Mucosa of rectum (tissue), 2 donors: ENCODE results near the gene BABAM2.
A peak's percentile ranks its signal among the peaks of the same experiment; 100 is the strongest.

ENCODE experiments used
- H3K27ac ChIP-seq, 2 donors: one replicate each; pipeline ENCODE4 v1.7.0; 2013; ENCODE audit warnings: inconsistent platforms in 2 of 2, low read depth in 2 of 2, low read length in 2 of 2
- H3K27me3 ChIP-seq, 2 donors: one replicate each; pipeline ENCODE4 v1.7.0; 2013; ENCODE audit warnings: low read length in 2 of 2; ENCODE audit not compliant: control insufficient read depth in 2 of 2, insufficient read depth in 2 of 2
- H3K36me3 ChIP-seq, 2 donors: one replicate each; pipeline ENCODE4 v1.7.0; 2013; ENCODE audit warnings: low read length in 2 of 2; ENCODE audit not compliant: control insufficient read depth in 2 of 2, insufficient read depth in 2 of 2
- H3K4me1 ChIP-seq, 2 donors: one replicate each; pipeline ENCODE4 v1.7.0; 2013; ENCODE audit warnings: low read length in 2 of 2, mild to moderate bottlenecking in 1 of 2; ENCODE audit not compliant: control insufficient read depth in 2 of 2, insufficient read depth in 2 of 2
- H3K4me3 ChIP-seq, 2 donors: one replicate each; pipeline ENCODE4 v1.7.0; 2013; ENCODE audit warnings: low read length in 2 of 2
- H3K9ac ChIP-seq, 2 donors: one replicate each; pipeline ENCODE4 v1.7.0; 2013; ENCODE audit warnings: low read length in 2 of 2, low read depth in 1 of 2, mild to moderate bottlenecking in 1 of 2
- H3K9me3 ChIP-seq, 2 donors: one replicate each; pipeline ENCODE4 v1.7.0; 2013; ENCODE audit warnings: low read length in 2 of 2; ENCODE audit not compliant: control insufficient read depth in 2 of 2
- donor health status: healthy.
- donor health status: Normal muscosa, but diverticular disease.

The BABAM2 gene

DNA sequence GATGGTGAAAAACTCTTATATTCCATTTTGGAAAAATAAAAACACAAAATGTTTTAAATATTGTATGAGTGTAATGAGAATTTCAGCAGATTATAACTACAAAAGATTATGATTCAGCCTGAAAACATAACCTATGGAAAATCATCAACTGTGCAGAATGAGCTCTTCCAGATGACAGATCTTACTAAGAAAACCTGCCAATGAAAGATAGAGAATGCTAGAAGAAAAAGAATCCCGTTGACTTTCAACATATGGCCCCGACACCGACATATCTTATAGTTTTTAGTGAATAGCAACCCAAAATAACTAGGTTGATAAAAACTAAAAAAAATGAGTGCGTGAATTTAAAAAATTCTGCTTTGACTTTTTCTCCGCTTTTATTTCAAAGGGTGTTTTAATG lies 178.0 kb downstream of the BABAM2 start:
- no peaks in the 10 kb centered on the region for H3K36me3 ChIP-seq

GRCh38 chr2:28071221-28071620 lies 180.7 kb downstream of the BABAM2 start:
- Histone ChIP-seq H3K4me3 (no peak overlapping the region), H3K9ac (no peak overlapping the region), H3K27me3 (no peaks in the 10 kb centered on the region), H3K36me3 (no peaks in the 10 kb centered on the region), H3K9me3 (no peaks in the 10 kb centered on the region), H3K4me1 (peaks cover 0 to 9% of the 10 kb centered on the region in 2 donors), H3K27ac (no peak overlapping the region)

More for the DNA sequence above, 178.0 kb downstream of the BABAM2 start:
- Histone ChIP-seq H3K27ac (no peak overlapping the region), H3K4me3 (no peak overlapping the region), H3K9me3 (no peaks in the 10 kb centered on the region), H3K27me3 (no peaks in the 10 kb centered on the region), H3K4me1 (peaks cover 0 to 9% of the 10 kb centered on the region in 2 donors), H3K9ac (no peak overlapping the region)

DNA sequence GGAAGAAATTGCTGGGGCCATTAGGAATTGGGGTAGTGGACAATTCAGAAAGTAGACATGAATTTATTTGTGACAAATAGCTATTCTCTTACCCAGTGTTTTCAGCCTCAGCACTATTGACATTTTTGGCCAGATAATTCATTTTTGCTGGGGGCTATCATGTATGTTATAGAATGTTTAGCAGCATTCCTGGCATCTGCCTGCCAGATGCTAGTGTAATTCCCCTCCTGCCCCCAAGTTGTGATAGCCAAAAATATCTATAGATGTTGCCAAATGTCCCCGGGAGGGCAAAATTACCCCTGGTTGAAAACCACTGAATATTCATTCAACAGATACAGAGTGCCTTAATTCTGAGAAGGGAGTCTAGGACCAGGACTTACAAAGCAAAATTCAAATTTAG lies 183.6 kb downstream of the BABAM2 start:
- Histone ChIP-seq H3K27ac (no peak overlapping the region), H3K9me3 (no peaks in the 10 kb centered on the region), H3K9ac (no peak overlapping the region), H3K27me3 (no peaks in the 10 kb centered on the region), H3K4me1 (no peaks in the 10 kb centered on the region), H3K36me3 (no peaks in the 10 kb centered on the region), H3K4me3 (no peak overlapping the region)

GRCh38 chr2:28080911-28081310 lies 190.4 kb downstream of the BABAM2 start:
- Histone ChIP-seq H3K27ac (peak overlapping the region; percentile 39 to 50), H3K4me3 (no peak overlapping the region), H3K9me3 (no peaks in the 10 kb centered on the region), H3K36me3 (no peaks in the 10 kb centered on the region), H3K27me3 (no peaks in the 10 kb centered on the region), H3K9ac (no peak overlapping the region), H3K4me1 (peaks cover 0 to 4% of the 10 kb centered on the region in 2 donors)

- Histone ChIP-seq H3K4me3 (no peak overlapping the region), H3K27me3 (no peaks in the 10 kb centered on the region), H3K9ac (no peak overlapping the region), H3K27ac (no peak overlapping the region), H3K4me1 (peaks cover 0 to 4% of the 10 kb centered on the region in 2 donors), H3K9me3 (no peaks in the 10 kb centered on the region), H3K36me3 (no peaks in the 10 kb centered on the region)
These were observed 191.6 kb downstream of the BABAM2 start for GRCh38 chr2:28082131-28082530.

- Histone ChIP-seq H3K36me3 (no peaks in the 10 kb centered on the region), H3K27me3 (no peaks in the 10 kb centered on the region), H3K4me1 (peaks cover 0 to 4% of the 10 kb centered on the region in 2 donors), H3K9me3 (no peaks in the 10 kb centered on the region), H3K9ac (no peak overlapping the region), H3K27ac (no peak overlapping the region), H3K4me3 (no peak overlapping the region)
These were observed 192.9 kb downstream of the BABAM2 start for GRCh38 chr2:28083476-28083875.

DNA sequence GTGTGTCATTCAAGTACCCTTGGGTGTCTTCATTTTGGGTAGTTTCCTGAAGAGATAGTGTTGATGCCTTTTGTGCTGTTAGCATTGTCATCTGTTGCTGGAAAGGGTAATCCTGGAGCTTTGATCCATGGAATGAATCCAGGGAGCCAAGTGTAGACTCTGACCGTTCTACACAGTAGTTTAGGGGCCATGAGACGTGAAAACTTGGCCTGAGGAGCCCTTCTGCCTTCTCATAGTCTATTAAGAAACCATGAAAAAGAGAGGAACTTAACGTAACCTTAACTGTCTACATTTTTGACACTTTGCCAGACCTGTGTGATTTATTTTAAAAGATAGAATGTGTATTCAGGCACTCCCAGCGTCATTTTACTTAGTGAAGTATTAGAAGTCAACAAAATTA lies 194.0 kb downstream of the BABAM2 start:
- no peak overlapping the region for H3K27ac ChIP-seq

GRCh38 chr2:28085201-28085600 lies 194.7 kb downstream of the BABAM2 start:
- Histone ChIP-seq H3K27me3 (no peaks in the 10 kb centered on the region), H3K4me3 (no peak overlapping the region), H3K27ac (no peak overlapping the region), H3K36me3 (no peaks in the 10 kb centered on the region), H3K9me3 (no peaks in the 10 kb centered on the region), H3K4me1 (peaks cover 0 to 4% of the 10 kb centered on the region in 2 donors), H3K9ac (no peak overlapping the region)

More for the DNA sequence above, 194.0 kb downstream of the BABAM2 start:
- no peak overlapping the region for H3K9ac ChIP-seq
- H3K9me3 ChIP-seq: no peaks in the 10 kb centered on the region
- H3K4me1 ChIP-seq: peaks cover 0 to 4% of the 10 kb centered on the region in 2 donors
- H3K4me3 ChIP-seq: no peak overlapping the region
- no peaks in the 10 kb centered on the region for H3K27me3 ChIP-seq
- no peaks in the 10 kb centered on the region for H3K36me3 ChIP-seq

DNA sequence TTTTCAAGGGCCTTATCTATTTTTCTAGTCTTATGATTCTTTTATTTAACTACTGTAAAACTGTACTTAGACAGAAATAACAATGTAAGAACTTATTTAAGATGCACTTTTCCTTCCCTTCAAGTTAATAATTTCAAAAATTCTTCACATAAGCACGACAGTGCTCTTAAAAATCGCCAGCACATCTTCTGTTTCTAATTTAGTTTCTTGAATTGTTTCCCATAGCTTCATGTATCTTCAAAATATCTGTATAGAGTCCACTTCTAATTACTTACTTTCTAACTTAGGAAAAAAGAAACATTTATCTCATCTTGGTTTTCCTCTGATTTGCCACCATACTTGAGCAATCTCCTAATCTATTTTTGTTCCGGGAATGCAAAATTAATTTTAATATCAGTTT lies 196.1 kb downstream of the BABAM2 start:
- H3K9me3 ChIP-seq: no peaks in the 10 kb centered on the region
- H3K9ac ChIP-seq: no peak overlapping the region
- H3K27me3 ChIP-seq: no peaks in the 10 kb centered on the region
- no peak overlapping the region for H3K27ac ChIP-seq
- no peaks in the 10 kb centered on the region for H3K4me1 ChIP-seq
- H3K36me3 ChIP-seq: no peaks in the 10 kb centered on the region
- H3K4me3 ChIP-seq: no peak overlapping the region

DNA sequence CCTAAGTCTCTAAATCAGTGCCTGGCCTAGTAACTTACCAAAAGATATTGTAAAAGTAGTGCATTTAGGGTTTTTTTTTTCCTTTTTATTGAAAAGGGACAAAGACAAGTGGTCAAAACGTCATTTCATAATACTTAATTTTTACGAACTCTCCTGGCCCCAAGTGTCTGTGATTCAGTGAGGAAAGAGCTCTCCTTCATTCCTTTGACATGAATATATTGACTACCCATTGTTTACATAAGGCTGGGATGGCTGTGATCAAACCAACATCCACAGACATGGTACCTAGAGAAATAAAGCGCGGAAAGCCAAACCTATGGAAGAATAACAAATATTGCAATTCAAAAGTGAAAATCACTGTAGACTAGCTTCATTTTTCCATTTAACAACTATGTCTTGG lies 198.4 kb downstream of the BABAM2 start:
- H3K27me3 ChIP-seq: no peaks in the 10 kb centered on the region
- H3K27ac ChIP-seq: no peak overlapping the region
- no peak overlapping the region for H3K4me3 ChIP-seq

DNA sequence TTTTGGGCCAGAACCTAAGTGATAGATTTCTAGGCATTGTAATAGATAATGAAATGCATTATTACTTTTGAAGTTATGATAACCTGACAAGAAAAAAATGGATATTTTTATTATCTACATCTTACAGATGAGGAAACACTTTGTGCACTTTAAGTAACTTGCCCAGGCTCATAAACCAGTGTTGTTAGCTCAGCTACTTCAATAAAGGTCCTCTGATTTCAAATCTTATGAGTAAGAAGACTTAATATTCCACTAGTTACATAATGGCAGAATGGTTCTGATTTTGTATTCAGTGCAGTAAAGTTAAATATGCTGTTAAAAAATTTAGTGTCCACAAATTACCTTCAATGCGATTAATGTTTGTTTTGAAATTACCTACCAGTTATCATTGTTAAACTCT lies 199.0 kb downstream of the BABAM2 start:
- no peak overlapping the region for H3K27ac ChIP-seq
- no peaks in the 10 kb centered on the region for H3K36me3 ChIP-seq
- no peak overlapping the region for H3K9ac ChIP-seq
- no peaks in the 10 kb centered on the region for H3K9me3 ChIP-seq
- no peaks in the 10 kb centered on the region for H3K4me1 ChIP-seq
- no peak overlapping the region for H3K4me3 ChIP-seq
- H3K27me3 ChIP-seq: no peaks in the 10 kb centered on the region

More for the DNA sequence above, 198.4 kb downstream of the BABAM2 start:
- no peaks in the 10 kb centered on the region for H3K9me3 ChIP-seq
- no peak overlapping the region for H3K9ac ChIP-seq
- no peaks in the 10 kb centered on the region for H3K36me3 ChIP-seq
- no peaks in the 10 kb centered on the region for H3K4me1 ChIP-seq
